Common myeloid progenitor, CD34-positive (primary cell): ENCODE measurements around the gene CEP95.

Experiments used
- CTCF ChIA-PET: fragments of 350-600 bp; sonication (Branson Sonifier 250); formaldehyde crosslinking; loops from one replicate; lab custom pipeline; 2021; ENCODE audit warnings: antibody characterized with exemption; lab: Charles Lee
- POLR2A ChIA-PET: fragments of 350-600 bp; sonication (Branson Sonifier 250); formaldehyde crosslinking; loops from one replicate; lab custom pipeline; 2021; ENCODE audit warnings: antibody characterized with exemption; lab: Charles Lee
- DNase-seq, 3 donors: peaks; one replicate each; pipeline versions ENCODE4 v3.0.0 to v3.0.0-alpha.2; 2013
- H3K27ac ChIP-seq, 2 experiments: 1 replicate in 1 of 2; 2 replicates in 1 of 2; pipeline ENCODE4 v1.7.0; 2013; ENCODE audit warnings: inconsistent platforms in 2 of 2, low read length in 2 of 2, mild to moderate bottlenecking in 2 of 2, low read depth in 1 of 2, moderate library complexity in 1 of 2; ENCODE audit not compliant: severe bottlenecking in 2 of 2, insufficient read depth in 1 of 2, poor library complexity in 1 of 2
- H3K27me3 ChIP-seq, 5 experiments: replicated peaks in 2 of 5; 1 replicate in 3 of 5; 2 replicates in 2 of 5; pipeline versions ENCODE4 v1.6.1 to v1.7.0; 2013; ENCODE audit warnings: low read length in 4 of 5, mild to moderate bottlenecking in 2 of 5, moderate library complexity in 2 of 5, inconsistent platforms in 1 of 5; ENCODE audit not compliant: insufficient read depth in 5 of 5, control insufficient read depth in 4 of 5
- H3K36me3 ChIP-seq, 4 experiments: 1 replicate in 2 of 4; 2 replicates in 2 of 4; pipeline versions ENCODE4 v1.6.1 to v1.7.0; 2013; ENCODE audit warnings: low read length in 3 of 4, control low read depth in 1 of 4, mild to moderate bottlenecking in 1 of 4; ENCODE audit not compliant: control insufficient read depth in 4 of 4, insufficient read depth in 4 of 4
- H3K4me1 ChIP-seq, 4 experiments: 1 replicate in 3 of 4; 2 replicates in 1 of 4; pipeline versions ENCODE4 v1.6.1 to v1.7.1; 2013; ENCODE audit warnings: low read length in 3 of 4, mild to moderate bottlenecking in 3 of 4, control low read depth in 1 of 4, inconsistent platforms in 1 of 4, moderate library complexity in 1 of 4; ENCODE audit not compliant: control insufficient read depth in 4 of 4, insufficient read depth in 4 of 4; ENCODE audit errors: control extremely low read depth in 1 of 4
- H3K4me3 ChIP-seq, 7 experiments: 1 replicate in 4 of 7; 2 replicates in 3 of 7; pipeline versions ENCODE4 v1.5.1 to v1.7.0; 2013; ENCODE audit warnings: mild to moderate bottlenecking in 7 of 7, low read length in 6 of 7, moderate library complexity in 6 of 7, inconsistent platforms in 2 of 7, low read depth in 2 of 7, control low read depth in 1 of 7; ENCODE audit not compliant: insufficient read depth in 4 of 7, control insufficient read depth in 1 of 7; ENCODE audit errors: extremely low read depth in 1 of 7
- H3K9me3 ChIP-seq, 5 experiments: 1 replicate in 4 of 5; 2 replicates in 1 of 5; pipeline versions ENCODE4 v1.6.1 to v1.7.1; 2013; ENCODE audit warnings: low read length in 4 of 5, mild to moderate bottlenecking in 2 of 5, inconsistent platforms in 1 of 5, low read depth in 1 of 5, moderate library complexity in 1 of 5; ENCODE audit not compliant: control insufficient read depth in 4 of 5, insufficient read depth in 2 of 5; ENCODE audit errors: control extremely low read depth in 1 of 5
- WGBS: methylation state at CpG from one replicate; pipeline ENCODE4 v1.1.5; 2013; ENCODE audit not compliant: insufficient coverage; 5-methylcytosine and 5-hydroxymethylcytosine counted together

The CEP95 gene

GRCh38 chr17:64480951-64481350, 25.8 kb upstream of the CEP95 start:
- CTCF ChIA-PET: interaction anchor here (1.1 to 6.8 kb wide), 2 partner anchors 52 to 60 kb away, joined by 4 to 47 read pairs; no protein-coding TSS in a partner anchor
- no peak overlapping the region for H3K4me3 ChIP-seq
- POLR2A ChIA-PET: interaction anchor here (1.5 kb wide), 1 partner anchor 39 kb away, joined by 3 read pairs; no protein-coding TSS in a partner anchor
- 90% methylated on average over 1 of the region's 1 CpG for WGBS
- no peaks in the 10 kb centered on the region for H3K9me3 ChIP-seq
- H3K4me1 ChIP-seq: no peaks in the 10 kb centered on the region
- H3K36me3 ChIP-seq: peaks cover 15 to 63% (median 40%) of the 10 kb centered on the region in 4 experiments
- no peaks in the 10 kb centered on the region for H3K27me3 ChIP-seq
- H3K27ac ChIP-seq: no peak overlapping the region
- DNase-seq: no peak

- POLR2A ChIA-PET: interaction anchor here (0.5 kb wide), 1 partner anchor 48 kb away, joined by 3 read pairs; no protein-coding TSS in a partner anchor
- CTCF ChIA-PET: interaction anchor here (0.8 to 6.8 kb wide), 5 partner anchors 10 to 165 kb away, joined by 3 to 47 read pairs (median 3); no protein-coding TSS in a partner anchor
These were observed 22.4 kb upstream of the CEP95 start for GRCh38 chr17:64484380-64484779.

GRCh38 chr17:64488301-64488700, 18.5 kb upstream of the CEP95 start:
- Histone ChIP-seq H3K4me3 (no peak overlapping the region), H3K9me3 (no peaks in the 10 kb centered on the region), H3K36me3 (peaks cover 34 to 80% (median 59%) of the 10 kb centered on the region in 4 experiments), H3K4me1 (peaks cover 0 to 4% (median under 1%) of the 10 kb centered on the region in 4 experiments), H3K27ac (no peak overlapping the region), H3K27me3 (no peaks in the 10 kb centered on the region)
- DNase-seq: no peak
- ChIA-PET POLR2A (no interaction called here), CTCF (interaction anchor here (0.8 to 13.1 kb wide), 3 partner anchors 19 to 66 kb away, joined by 3 to 261 read pairs (median 5); no protein-coding TSS in a partner anchor)
- WGBS: no CpG with 5 or more reads among the region's 2 CpGs

More at GRCh38 chr17:64484380-64484779, 22.4 kb upstream of the CEP95 start:
- H3K36me3 ChIP-seq: peaks cover 21 to 71% (median 51%) of the 10 kb centered on the region in 4 experiments
- H3K9me3 ChIP-seq: no peaks in the 10 kb centered on the region
- DNase-seq: no peak
- no peak overlapping the region for H3K4me3 ChIP-seq
- no peak overlapping the region for H3K27ac ChIP-seq
- H3K27me3 ChIP-seq: no peaks in the 10 kb centered on the region
- no peaks in the 10 kb centered on the region for H3K4me1 ChIP-seq
- 100% methylated on average over 1 of the region's 3 CpGs for WGBS

GRCh38 chr17:64491034-64491860, 15.5 kb upstream of the CEP95 start:
- Histone ChIP-seq H3K4me3 (no peak overlapping the region), H3K4me1 (peaks cover 9 to 26% (median 19%) of the 10 kb centered on the region in 4 experiments), H3K27me3 (no peaks in the 10 kb centered on the region), H3K9me3 (no peaks in the 10 kb centered on the region), H3K36me3 (peaks cover 21 to 54% (median 43%) of the 10 kb centered on the region in 4 experiments), H3K27ac (no peak overlapping the region)
- CTCF ChIA-PET: interaction anchor here (0.6 to 13.1 kb wide), 30 partner anchors 8 to 185 kb away, joined by 3 to 261 read pairs (median 4); partner anchors contain the start of gene CEP95
- POLR2A ChIA-PET: interaction anchor here (1.0 to 1.3 kb wide), 2 partner anchors 24 to 71 kb away, joined by 3 to 4 read pairs; no protein-coding TSS in a partner anchor
- WGBS: 96% methylated on average over 10 of the region's 13 CpGs
- peak; percentile 60 to 85 (median 79) for DNase-seq

GRCh38 chr17:64491994-64492393, 14.8 kb upstream of the CEP95 start:
- no CpG with 5 or more reads among the region's 3 CpGs for WGBS
- CTCF ChIA-PET: interaction anchor here (0.7 to 13.1 kb wide), 19 partner anchors 9 to 189 kb away, joined by 3 to 261 read pairs (median 5); partner anchors contain the start of gene CEP95
- Histone ChIP-seq H3K36me3 (peaks cover 21 to 53% (median 42%) of the 10 kb centered on the region in 4 experiments), H3K4me1 (peaks cover 10 to 31% (median 24%) of the 10 kb centered on the region in 4 experiments), H3K4me3 (no peak overlapping the region), H3K27ac (no peak overlapping the region), H3K27me3 (no peaks in the 10 kb centered on the region), H3K9me3 (no peaks in the 10 kb centered on the region)
- no peak for DNase-seq
- POLR2A ChIA-PET: interaction anchor here (1.3 kb wide), 1 partner anchor 72 kb away, joined by 4 read pairs; no protein-coding TSS in a partner anchor

- Histone ChIP-seq H3K9me3 (no peaks in the 10 kb centered on the region), H3K4me3 (no peak overlapping the region), H3K27me3 (no peaks in the 10 kb centered on the region), H3K36me3 (peaks cover 20 to 50% (median 38%) of the 10 kb centered on the region in 4 experiments), H3K27ac (no peak overlapping the region), H3K4me1 (peaks cover 10 to 37% (median 29%) of the 10 kb centered on the region in 4 experiments)
- peak; percentile 61 to 74 (median 70) for DNase-seq
- POLR2A ChIA-PET: interaction anchor here (1.2 kb wide), 1 partner anchor 14 kb away, joined by 3 read pairs; the partner anchor contains the start of genes CEP95 and DDX5
- CTCF ChIA-PET: interaction anchor here (0.7 to 13.1 kb wide), 15 partner anchors 10 to 189 kb away, joined by 3 to 261 read pairs (median 5); partner anchors contain the start of gene CEP95
- 100% methylated on average over 1 of the region's 6 CpGs for WGBS
These were observed 14.2 kb upstream of the CEP95 start for GRCh38 chr17:64492481-64493109.
